Measurements from ENCODE around the gene RASD1.

DNA sequence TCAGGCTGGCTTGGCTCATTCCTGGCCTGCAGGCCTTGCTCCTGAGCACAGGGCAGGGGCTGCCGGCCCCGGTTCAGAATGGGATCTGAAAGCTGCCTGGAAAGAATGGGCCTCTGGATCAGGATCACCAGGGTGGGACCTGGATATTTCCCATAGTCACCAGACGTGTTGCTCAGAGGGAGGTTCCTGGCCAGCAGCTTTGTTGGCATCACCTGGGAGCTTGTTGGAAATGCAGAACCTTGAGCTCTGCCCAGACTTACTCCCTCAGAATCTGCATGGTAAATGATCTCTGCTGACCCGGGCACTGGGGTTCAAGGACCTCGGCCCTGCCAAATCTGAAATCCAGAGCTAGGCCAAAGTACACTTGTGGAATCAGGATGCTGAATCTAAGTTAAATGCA is 48.9 kb downstream of the RASD1 start:
- TF ChIP-seq, protein P1, sequence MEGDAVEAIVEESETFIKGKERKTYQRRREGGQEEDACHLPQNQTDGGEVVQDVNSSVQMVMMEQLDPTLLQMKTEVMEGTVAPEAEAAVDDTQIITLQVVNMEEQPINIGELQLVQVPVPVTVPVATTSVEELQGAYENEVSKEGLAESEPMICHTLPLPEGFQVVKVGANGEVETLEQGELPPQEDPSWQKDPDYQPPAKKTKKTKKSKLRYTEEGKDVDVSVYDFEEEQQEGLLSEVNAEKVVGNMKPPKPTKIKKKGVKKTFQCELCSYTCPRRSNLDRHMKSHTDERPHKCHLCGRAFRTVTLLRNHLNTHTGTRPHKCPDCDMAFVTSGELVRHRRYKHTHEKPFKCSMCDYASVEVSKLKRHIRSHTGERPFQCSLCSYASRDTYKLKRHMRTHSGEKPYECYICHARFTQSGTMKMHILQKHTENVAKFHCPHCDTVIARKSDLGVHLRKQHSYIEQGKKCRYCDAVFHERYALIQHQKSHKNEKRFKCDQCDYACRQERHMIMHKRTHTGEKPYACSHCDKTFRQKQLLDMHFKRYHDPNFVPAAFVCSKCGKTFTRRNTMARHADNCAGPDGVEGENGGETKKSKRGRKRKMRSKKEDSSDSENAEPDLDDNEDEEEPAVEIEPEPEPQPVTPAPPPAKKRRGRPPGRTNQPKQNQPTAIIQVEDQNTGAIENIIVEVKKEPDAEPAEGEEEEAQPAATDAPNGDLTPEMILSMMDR (IDR thresholded peaks at IDR 0.05; ENCODE audit: low read depth, low read length, poor library complexity, severe bottlenecking): no peak
- TF ChIP-seq EZH2phosphoT487 (IDR thresholded peaks at IDR 0.05; ENCODE audit: borderline replicate concordance, low read length): no peak
